Lower leg skin (tissue), 3 donors: ENCODE results near the gene HLA-DMA.

Experiments
- POLR2A ChIP-seq, 2 donors: fragments of 450-650 bp; IDR thresholded peaks; one replicate each; pipeline ENCODE4 v1.6.1; 2016 to 2017; ENCODE audit warnings: antibody characterized with exemption in 2 of 2, mild to moderate bottlenecking in 1 of 2, moderate library complexity in 1 of 2
- TF ChIP-seq, protein P1 (sequence below), 3 donors: fragments of 450-650 bp; IDR thresholded peaks; one replicate each; pipeline ENCODE4 v1.5.1; 2016; ENCODE audit warnings: antibody characterized with exemption in 3 of 3, mild to moderate bottlenecking in 3 of 3, moderate library complexity in 2 of 3

- TF ChIP-seq, protein P1, sequence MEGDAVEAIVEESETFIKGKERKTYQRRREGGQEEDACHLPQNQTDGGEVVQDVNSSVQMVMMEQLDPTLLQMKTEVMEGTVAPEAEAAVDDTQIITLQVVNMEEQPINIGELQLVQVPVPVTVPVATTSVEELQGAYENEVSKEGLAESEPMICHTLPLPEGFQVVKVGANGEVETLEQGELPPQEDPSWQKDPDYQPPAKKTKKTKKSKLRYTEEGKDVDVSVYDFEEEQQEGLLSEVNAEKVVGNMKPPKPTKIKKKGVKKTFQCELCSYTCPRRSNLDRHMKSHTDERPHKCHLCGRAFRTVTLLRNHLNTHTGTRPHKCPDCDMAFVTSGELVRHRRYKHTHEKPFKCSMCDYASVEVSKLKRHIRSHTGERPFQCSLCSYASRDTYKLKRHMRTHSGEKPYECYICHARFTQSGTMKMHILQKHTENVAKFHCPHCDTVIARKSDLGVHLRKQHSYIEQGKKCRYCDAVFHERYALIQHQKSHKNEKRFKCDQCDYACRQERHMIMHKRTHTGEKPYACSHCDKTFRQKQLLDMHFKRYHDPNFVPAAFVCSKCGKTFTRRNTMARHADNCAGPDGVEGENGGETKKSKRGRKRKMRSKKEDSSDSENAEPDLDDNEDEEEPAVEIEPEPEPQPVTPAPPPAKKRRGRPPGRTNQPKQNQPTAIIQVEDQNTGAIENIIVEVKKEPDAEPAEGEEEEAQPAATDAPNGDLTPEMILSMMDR (IDR thresholded peaks at IDR 0.05): no peak
- TF ChIP-seq POLR2A (IDR thresholded peaks at IDR 0.05): no peak
Measured at GRCh38 chr6:32979720-32980487, 27.0 kb upstream of the HLA-DMA start.
